Naive B cell (primary cell): Measurements from ENCODE around the gene OR9Q1. TPM values are rescaled to one million over a fixed set of nuclear protein-coding genes. Genes with fewer than 3 reads are reported as not detected.
A peak's percentile ranks its signal among the peaks of the same experiment; 100 is the strongest.

ENCODE experiments used
- ATAC-seq, 2 donors: fragments of 150-1000 bp; cut with Tn5 transposase; 2 replicates each; pipeline ENCODE4 v1.10.0; 2021; ENCODE audit warnings: low read depth in 2 of 2, mild to moderate bottlenecking in 2 of 2, moderate library complexity in 2 of 2
- DNase-seq: peaks from one replicate; pipeline ENCODE4 v3.0.0; 2022
- H3K27ac Mint-ChIP-seq, 6 donors: one replicate each; pipeline ENCODE4 v1.8.0; 2020 to 2022; ENCODE audit warnings: mild to moderate bottlenecking in 6 of 6, mixed read lengths in 6 of 6, moderate library complexity in 5 of 6, inconsistent platforms in 2 of 6
- H3K27me3 Mint-ChIP-seq, 3 donors: one replicate each; pipeline ENCODE4 v1.8.0; 2021 to 2022; ENCODE audit warnings: mixed read lengths in 3 of 3, mild to moderate bottlenecking in 1 of 3
- H3K36me3 Mint-ChIP-seq, 2 donors: one replicate each; pipeline ENCODE4 v1.8.0; 2020 to 2022; ENCODE audit warnings: mixed read lengths in 2 of 2, inconsistent platforms in 1 of 2, mild to moderate bottlenecking in 1 of 2
- H3K4me1 Mint-ChIP-seq, 3 donors: one replicate each; pipeline ENCODE4 v1.8.0; 2020 to 2022; ENCODE audit warnings: mixed read lengths in 3 of 3, inconsistent platforms in 1 of 3, mild to moderate bottlenecking in 1 of 3, moderate library complexity in 1 of 3
- H3K4me3 Mint-ChIP-seq, 8 donors: one replicate each; pipeline ENCODE4 v1.8.0; 2020 to 2022; ENCODE audit warnings: mild to moderate bottlenecking in 8 of 8, mixed read lengths in 8 of 8, moderate library complexity in 8 of 8, inconsistent platforms in 2 of 8
- H3K9me3 Mint-ChIP-seq, 7 donors: one replicate each; pipeline ENCODE4 v1.8.0; 2020 to 2022; ENCODE audit warnings: mixed read lengths in 7 of 7, mild to moderate bottlenecking in 5 of 7, inconsistent platforms in 2 of 7, moderate library complexity in 1 of 7
- polyA plus RNA-seq, 6 donors: library from polyadenylated mRNA; unstranded; fragments of 300-500 nt; fragmentation: Illumina TruSeq; gene quantifications; one replicate each; pipeline ENCODE4 v1.2.3, GENCODE V29; 2021; ENCODE audit warnings: low read depth in 6 of 6

OR9Q1 gene
- polyA plus RNA-seq, 6 donors from 2014 or later: not detected

DNA sequence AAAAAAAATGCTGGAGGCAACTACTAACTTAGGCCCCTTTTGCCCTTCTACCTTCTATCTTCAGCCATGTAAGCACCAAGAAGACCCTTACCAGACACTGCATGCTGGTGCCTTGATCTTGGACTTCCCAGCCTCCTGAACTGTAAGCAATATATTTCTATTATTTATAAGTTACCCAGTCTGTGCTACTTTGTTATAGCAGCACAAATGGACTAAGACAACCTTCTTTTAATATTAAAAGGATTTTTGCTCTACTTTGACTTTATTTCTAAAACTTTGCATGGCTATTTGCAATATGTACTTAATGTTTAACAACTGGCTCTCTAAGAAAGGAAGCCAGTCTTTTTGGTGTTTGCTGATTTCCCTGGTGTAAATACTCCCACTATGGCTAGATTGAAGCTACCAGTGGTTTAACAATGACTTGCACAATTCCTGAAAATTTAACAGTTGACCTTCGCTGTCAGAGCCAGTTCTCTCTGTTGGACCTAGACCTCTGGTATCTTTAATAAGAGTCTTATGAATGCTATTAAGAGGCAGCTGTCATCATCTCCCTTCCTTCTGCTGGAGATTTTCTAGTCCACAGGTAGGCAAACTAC is 32.2 kb downstream of the OR9Q1 start:
- Mint-ChIP-seq H3K9me3 (peaks cover 0 to 8% (median 4%) of the 10 kb centered on the region in 7 donors), H3K27ac (no peak overlapping the region), H3K36me3 (no peaks in the 10 kb centered on the region), H3K4me1 (no peaks in the 10 kb centered on the region), H3K27me3 (peaks cover 0 to 19% (median 6%) of the 10 kb centered on the region in 3 donors), H3K4me3 (no peak overlapping the region)
- no peak for ATAC-seq
- DNase-seq: no peak

- Mint-ChIP-seq H3K27ac (peak overlapping the region in 1 of 6 donors; percentile 10), H3K4me1 (no peaks in the 10 kb centered on the region), H3K4me3 (no peak overlapping the region), H3K9me3 (peaks cover 0 to 8% (median 4%) of the 10 kb centered on the region in 7 donors), H3K27me3 (peaks cover 0 to 24% (median 6%) of the 10 kb centered on the region in 3 donors), H3K36me3 (no peaks in the 10 kb centered on the region)
- ATAC-seq: no peak
- DNase-seq: no peak
Observed at GRCh38 chr11:58057481-58057880, 33.8 kb downstream of the OR9Q1 start.

DNA sequence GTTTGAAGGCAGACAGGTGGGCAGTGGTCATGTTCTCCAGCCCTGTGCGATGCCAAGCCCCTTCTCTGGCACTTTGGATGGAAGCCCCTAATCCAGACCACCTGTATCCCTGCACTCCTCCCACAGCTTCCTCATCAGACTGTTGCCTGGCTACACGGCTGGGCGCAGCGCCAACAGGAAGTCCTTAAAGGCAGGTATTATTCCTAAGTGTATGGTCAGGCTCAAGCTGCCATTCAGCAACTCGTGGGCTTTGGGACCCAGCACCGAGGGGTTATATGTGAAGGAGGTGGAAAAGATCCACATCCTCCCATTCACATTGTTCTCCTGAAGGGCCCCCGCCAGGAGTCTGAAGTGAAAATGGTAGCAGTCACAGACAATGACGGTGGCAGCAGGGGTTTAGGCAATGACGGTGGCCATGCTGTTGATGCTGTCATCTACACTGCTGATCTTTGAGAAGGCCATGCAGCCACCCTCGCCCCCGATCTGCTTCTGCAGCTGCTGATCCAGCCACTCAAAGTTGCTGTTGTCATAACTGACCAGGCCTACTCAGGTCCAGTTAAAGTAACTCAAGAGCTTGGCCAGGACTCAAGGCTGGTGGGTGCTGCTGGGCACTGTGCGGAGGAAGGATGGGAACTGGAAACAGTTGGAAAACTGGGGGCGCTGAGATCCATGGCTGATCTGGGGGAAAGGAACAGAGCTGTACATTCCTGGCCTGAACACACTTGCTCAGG is 34.8 kb downstream of the OR9Q1 start:
- no peaks in the 10 kb centered on the region for H3K4me1 Mint-ChIP-seq
- H3K27me3 Mint-ChIP-seq: peaks cover 0 to 24% (median 6%) of the 10 kb centered on the region in 3 donors
- H3K36me3 Mint-ChIP-seq: no peaks in the 10 kb centered on the region
- no peak overlapping the region for H3K4me3 Mint-ChIP-seq
- peaks cover 0 to 8% (median 4%) of the 10 kb centered on the region in 7 donors for H3K9me3 Mint-ChIP-seq
- ATAC-seq (no peak), DNase-seq (no peak)
- H3K27ac Mint-ChIP-seq: no peak overlapping the region

DNA sequence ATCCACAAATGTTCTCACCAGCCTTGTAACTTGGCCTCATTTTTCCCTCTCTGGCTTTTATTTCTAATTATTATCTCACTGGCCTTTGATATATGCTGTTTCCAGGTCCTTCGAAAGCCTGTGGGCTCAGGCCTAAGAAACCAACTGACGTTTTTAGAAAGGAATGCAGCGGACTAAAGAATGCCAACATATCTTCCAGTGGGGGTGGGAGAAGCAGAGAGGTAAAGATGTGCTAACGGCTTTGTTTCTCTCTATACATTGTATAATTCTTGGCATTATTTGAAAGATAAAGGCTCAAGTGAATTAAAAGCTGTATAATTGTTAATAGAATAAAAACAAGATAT is 35.3 kb downstream of the OR9Q1 start:
- H3K4me1 Mint-ChIP-seq: no peaks in the 10 kb centered on the region
- no peak for ATAC-seq
- peaks cover 0 to 8% (median 4%) of the 10 kb centered on the region in 7 donors for H3K9me3 Mint-ChIP-seq
- no peak for DNase-seq
- H3K36me3 Mint-ChIP-seq: no peaks in the 10 kb centered on the region
- peaks cover 0 to 24% (median 6%) of the 10 kb centered on the region in 3 donors for H3K27me3 Mint-ChIP-seq
- H3K4me3 Mint-ChIP-seq: no peak overlapping the region
- H3K27ac Mint-ChIP-seq: no peak overlapping the region

DNA sequence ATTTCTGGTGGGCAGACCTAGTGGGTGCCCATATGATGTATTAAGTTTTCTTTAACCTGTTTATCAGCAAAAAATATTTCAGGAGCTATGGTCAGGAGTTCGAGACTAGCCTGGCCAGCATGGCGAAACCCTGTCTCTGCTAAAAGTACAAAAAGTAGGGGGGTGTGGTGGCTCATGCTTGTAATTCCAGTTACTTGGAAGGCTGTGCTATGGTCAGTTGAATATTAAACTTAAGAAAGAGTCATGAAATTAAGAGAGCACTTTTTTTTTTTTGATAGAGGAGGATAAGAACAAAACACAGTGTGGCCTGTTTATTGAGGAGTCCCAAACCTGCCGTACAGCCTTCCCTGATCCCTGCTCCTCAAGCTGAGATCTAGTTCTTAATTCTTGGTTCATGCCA is 36.9 kb downstream of the OR9Q1 start:
- peaks cover 0 to 8% (median under 1%) of the 10 kb centered on the region in 7 donors for H3K9me3 Mint-ChIP-seq
- H3K27me3 Mint-ChIP-seq: peaks cover 5 to 36% (median 15%) of the 10 kb centered on the region in 3 donors
- H3K27ac Mint-ChIP-seq: no peak overlapping the region
- no peak overlapping the region for H3K4me3 Mint-ChIP-seq
- no peaks in the 10 kb centered on the region for H3K4me1 Mint-ChIP-seq
- ATAC-seq: no peak
- no peak for DNase-seq
- no peaks in the 10 kb centered on the region for H3K36me3 Mint-ChIP-seq

GRCh38 chr11:58060939-58061672 is 37.4 kb downstream of the OR9Q1 start:
- Mint-ChIP-seq H3K4me3 (no peak overlapping the region), H3K36me3 (no peaks in the 10 kb centered on the region), H3K27ac (no peak overlapping the region), H3K9me3 (peaks cover 0 to 4% (median 0%) of the 10 kb centered on the region in 7 donors), H3K27me3 (peaks cover 5 to 36% (median 15%) of the 10 kb centered on the region in 3 donors), H3K4me1 (no peaks in the 10 kb centered on the region)
- DNase-seq (no peak), ATAC-seq (no peak)

DNA sequence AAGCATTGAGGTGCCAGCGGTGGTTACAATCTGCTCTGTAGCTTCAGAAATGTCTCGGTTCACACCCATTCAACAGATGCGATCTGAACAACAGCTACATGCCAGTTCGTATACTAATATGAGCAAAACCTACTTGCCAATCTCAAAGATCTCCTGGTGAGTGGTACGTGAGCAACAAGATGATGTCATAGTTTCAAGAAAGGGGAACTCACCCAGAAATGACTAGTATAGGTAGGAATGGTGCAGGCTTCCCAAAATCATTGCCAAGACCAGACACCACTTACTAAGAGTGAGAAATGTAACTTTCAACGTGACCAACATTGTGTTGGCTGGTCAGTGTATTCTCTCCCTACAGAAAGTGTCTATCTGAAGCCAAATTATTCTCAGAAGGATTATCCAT is 38.1 kb downstream of the OR9Q1 start:
- ATAC-seq (no peak), DNase-seq (no peak)
- H3K4me3 Mint-ChIP-seq: no peak overlapping the region
- H3K36me3 Mint-ChIP-seq: no peaks in the 10 kb centered on the region
- H3K27me3 Mint-ChIP-seq: peaks cover 5 to 36% (median 15%) of the 10 kb centered on the region in 3 donors
- H3K4me1 Mint-ChIP-seq: no peaks in the 10 kb centered on the region
- H3K27ac Mint-ChIP-seq: no peak overlapping the region
- peaks cover 0 to 4% (median 0%) of the 10 kb centered on the region in 7 donors for H3K9me3 Mint-ChIP-seq

DNA sequence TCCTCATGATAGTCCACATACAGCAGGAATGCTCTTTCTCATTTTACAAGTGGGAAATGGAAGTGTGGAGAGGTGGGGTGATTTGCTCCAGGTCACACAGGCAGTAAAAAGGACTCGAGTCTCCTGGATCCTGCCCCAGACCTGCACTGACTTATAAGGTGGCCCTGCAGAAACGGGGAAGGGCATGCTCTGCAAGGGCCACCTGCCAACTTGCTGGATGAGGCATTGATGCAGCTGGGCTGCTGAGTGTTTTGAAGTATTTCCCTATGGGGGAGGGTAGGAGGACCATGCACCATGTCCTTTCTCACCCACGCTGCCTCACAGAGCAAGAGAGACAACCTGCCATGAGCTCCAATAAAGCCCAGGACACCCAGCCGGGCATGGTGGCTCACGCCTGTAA is 44.0 kb downstream of the OR9Q1 start:
- H3K27me3 Mint-ChIP-seq: peaks cover 9 to 13% (median 9%) of the 10 kb centered on the region in 3 donors
- DNase-seq: no peak
- no peaks in the 10 kb centered on the region for H3K36me3 Mint-ChIP-seq
- H3K27ac Mint-ChIP-seq: no peak overlapping the region
- H3K9me3 Mint-ChIP-seq: peaks cover 0 to 2% (median 0%) of the 10 kb centered on the region in 7 donors
- no peak overlapping the region for H3K4me3 Mint-ChIP-seq
- H3K4me1 Mint-ChIP-seq: no peaks in the 10 kb centered on the region
- no peak for ATAC-seq

DNA sequence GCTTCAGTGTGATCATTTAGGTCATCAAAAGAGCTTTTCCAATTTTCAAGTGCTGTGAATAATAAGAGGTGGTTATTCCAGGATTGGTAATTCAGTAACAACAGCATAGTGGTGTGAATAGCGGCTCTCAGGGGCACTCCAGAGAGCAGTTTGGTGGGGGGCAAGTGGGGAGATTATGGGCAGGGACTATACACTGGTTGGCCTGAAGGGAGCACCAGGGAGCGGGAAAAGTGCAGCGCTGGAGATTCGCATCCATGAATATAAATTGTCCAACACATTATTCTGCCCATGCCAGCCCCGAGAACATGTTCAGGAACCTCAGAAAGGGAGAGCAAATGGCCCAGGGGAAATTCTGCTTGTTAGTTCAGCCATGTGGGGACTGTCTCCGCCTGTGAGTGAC is 45.0 kb downstream of the OR9Q1 start:
- no peak overlapping the region for H3K4me3 Mint-ChIP-seq
- no peaks in the 10 kb centered on the region for H3K36me3 Mint-ChIP-seq
- H3K27ac Mint-ChIP-seq: no peak overlapping the region
- DNase-seq (no peak), ATAC-seq (no peak)
- peaks cover 9 to 13% (median 10%) of the 10 kb centered on the region in 3 donors for H3K27me3 Mint-ChIP-seq
- H3K4me1 Mint-ChIP-seq: no peaks in the 10 kb centered on the region
- H3K9me3 Mint-ChIP-seq: peaks cover 0 to 2% (median under 1%) of the 10 kb centered on the region in 7 donors

- H3K27ac Mint-ChIP-seq: no peak overlapping the region
- no peaks in the 10 kb centered on the region for H3K36me3 Mint-ChIP-seq
- H3K4me1 Mint-ChIP-seq: no peaks in the 10 kb centered on the region
- DNase-seq (no peak), ATAC-seq (no peak)
- H3K27me3 Mint-ChIP-seq: peaks cover 0 to 8% (median 6%) of the 10 kb centered on the region in 3 donors
- H3K4me3 Mint-ChIP-seq: no peak overlapping the region
- peaks cover 1 to 14% (median 7%) of the 10 kb centered on the region in 7 donors for H3K9me3 Mint-ChIP-seq
Observed at GRCh38 chr11:58070585-58070984, 46.9 kb downstream of the OR9Q1 start.

DNA sequence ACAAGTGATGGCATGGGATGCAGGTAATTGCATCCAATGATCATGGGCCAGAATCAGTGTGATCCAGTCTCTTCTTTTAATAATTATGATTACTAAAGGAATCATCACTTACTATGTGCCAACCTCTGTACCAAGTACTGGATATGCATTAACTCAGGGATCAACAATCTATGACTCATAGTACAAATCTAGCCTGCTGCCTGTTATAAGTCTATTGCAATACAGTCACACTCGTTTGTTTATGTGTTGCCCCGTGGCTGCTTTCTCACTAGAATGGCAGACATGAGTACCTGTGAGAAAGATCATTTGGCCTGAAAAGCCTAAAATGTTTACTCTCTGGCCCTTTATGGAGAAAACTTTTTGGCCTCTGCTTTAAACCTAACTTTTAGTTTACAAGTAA is 52.1 kb downstream of the OR9Q1 start:
- Mint-ChIP-seq H3K27me3 (peaks cover 3 to 13% (median 11%) of the 10 kb centered on the region in 3 donors), H3K4me3 (no peak overlapping the region), H3K4me1 (no peaks in the 10 kb centered on the region), H3K9me3 (peaks cover 1 to 14% (median 7%) of the 10 kb centered on the region in 7 donors), H3K27ac (no peak overlapping the region), H3K36me3 (no peaks in the 10 kb centered on the region)
- ATAC-seq: no peak
- no peak for DNase-seq

- Mint-ChIP-seq H3K4me3 (no peak overlapping the region), H3K36me3 (no peaks in the 10 kb centered on the region), H3K9me3 (peaks cover 5 to 38% (median 14%) of the 10 kb centered on the region in 7 donors), H3K4me1 (no peaks in the 10 kb centered on the region), H3K27ac (no peak overlapping the region), H3K27me3 (peaks cover 0 to 6% (median 3%) of the 10 kb centered on the region in 3 donors)
- DNase-seq: no peak
- ATAC-seq: no peak
Observed at GRCh38 chr11:58086528-58086927, 62.8 kb downstream of the OR9Q1 start.

DNA sequence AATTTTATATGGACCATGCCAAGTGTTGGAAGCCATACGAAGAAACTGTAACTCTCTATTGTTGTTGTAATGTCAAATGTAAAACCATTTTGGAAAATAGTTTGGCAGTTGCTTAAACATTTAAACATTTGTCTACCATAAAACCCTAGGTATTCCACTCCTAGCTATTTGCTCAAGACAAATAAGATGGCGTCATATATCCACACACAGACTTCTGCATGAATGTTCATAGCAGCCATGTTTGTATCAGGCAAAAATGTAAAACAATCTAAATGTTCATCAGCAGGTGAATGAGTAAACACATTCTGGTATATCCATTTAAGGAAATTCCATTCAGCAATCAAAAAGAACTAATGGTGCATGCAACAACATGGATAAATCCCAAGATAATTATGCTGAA is 73.8 kb downstream of the OR9Q1 start:
- Mint-ChIP-seq H3K4me1 (no peaks in the 10 kb centered on the region), H3K27ac (no peak overlapping the region), H3K27me3 (no peaks in the 10 kb centered on the region), H3K9me3 (peaks cover 8 to 26% (median 19%) of the 10 kb centered on the region in 7 donors), H3K36me3 (peaks cover 0 to under 1% of the 10 kb centered on the region in 2 donors), H3K4me3 (no peak overlapping the region)
- ATAC-seq: no peak
- DNase-seq: no peak
